Small intestine (tissue), 7 donors: ENCODE measurements around the gene GNAI1. TPM values are rescaled to one million over a fixed set of nuclear protein-coding genes. Genes with fewer than 3 reads are reported as not detected.

Experiments used
- DNase-seq, 2 donors: peaks; one replicate each; pipeline versions ENCODE4 v3.0.0 to v3.0.0-alpha.2; 2013
- FAIRE-seq: peaks from 2 replicates; lab custom pipeline; 2012; peaks lifted over from hg19 to GRCh38; lab: Jason Lieb, UNC
- H3K27ac ChIP-seq, 3 donors: one replicate each; pipeline ENCODE4 v1.5.1; 2013; ENCODE audit warnings: low read length in 2 of 3, mild to moderate bottlenecking in 2 of 3, control low read depth in 1 of 3, inconsistent platforms in 1 of 3, low read depth in 1 of 3, moderate library complexity in 1 of 3
- H3K27me3 ChIP-seq, 3 donors: one replicate each; pipeline ENCODE4 v1.6.1; 2013; ENCODE audit warnings: low read length in 3 of 3, inconsistent platforms in 1 of 3; ENCODE audit not compliant: control insufficient read depth in 3 of 3, insufficient read depth in 3 of 3
- H3K36me3 ChIP-seq, 3 donors: one replicate each; pipeline ENCODE4 v1.6.1; 2013; ENCODE audit warnings: low read length in 3 of 3, inconsistent platforms in 1 of 3, low read depth in 1 of 3, mild to moderate bottlenecking in 1 of 3, moderate library complexity in 1 of 3; ENCODE audit not compliant: control insufficient read depth in 3 of 3, insufficient read depth in 2 of 3
- H3K4me1 ChIP-seq, 3 donors: one replicate each; pipeline ENCODE4 v1.6.1; 2013; ENCODE audit warnings: low read length in 2 of 3, inconsistent platforms in 1 of 3, low read depth in 1 of 3, mild to moderate bottlenecking in 1 of 3, moderate library complexity in 1 of 3; ENCODE audit not compliant: control insufficient read depth in 3 of 3, insufficient read depth in 2 of 3
- H3K4me3 ChIP-seq, 3 donors: one replicate each; pipeline ENCODE4 v1.5.1; 2013; ENCODE audit warnings: low read length in 3 of 3, control low read depth in 1 of 3, inconsistent platforms in 1 of 3, low read depth in 1 of 3, mild to moderate bottlenecking in 1 of 3, moderate library complexity in 1 of 3
- H3K9me3 ChIP-seq, 2 donors: one replicate each; pipeline ENCODE4 v1.6.1; 2013; ENCODE audit warnings: low read depth in 1 of 2, low read length in 1 of 2; ENCODE audit not compliant: control insufficient read depth in 2 of 2, insufficient read depth in 1 of 2
- WGBS, 3 donors: extraction: QIAGEN DNeasy Blood & Tissue Kit; methylation state at CpG; one replicate each; pipeline ENCODE4 v1.1.7; 2013; 5-methylcytosine and 5-hydroxymethylcytosine counted together
- polyA plus RNA-seq, 4 donors: library from polyadenylated mRNA; stranded (reverse) in 3 of 4; unstranded in 1 of 4; fragments of 200-250 nt in 3 of 4; fragments of 120-200 nt in 1 of 4; gene quantifications; one replicate each; pipeline versions ENCODE4 v1.2.1 to v1.2.3, GENCODE V29; 2013
- donor health status: healthy with polysubstance abuse.
- donor health status: control.
- donor health status: control.
- donor health status: Bipolar disorder and iron deficiency.
- donor health status: healthy.

Gene GNAI1
- polyA plus RNA-seq, 4 donors = 6.7 to 19.0 (median 8.6) TPM

GRCh38 chr7:80244206-80244916 is 109.7 kb downstream of the GNAI1 start:
- Histone ChIP-seq H3K9me3 (no peaks in the 10 kb centered on the region), H3K4me3 (no peak overlapping the region), H3K27me3 (no peaks in the 10 kb centered on the region), H3K4me1 (peaks cover 0 to 2% (median 0%) of the 10 kb centered on the region in 3 donors), H3K36me3 (no peaks in the 10 kb centered on the region), H3K27ac (peak overlapping the region in 1 of 3 donors; percentile 63)
- FAIRE-seq (no peak), DNase-seq (no peak)
- WGBS, 3 donors = 59 to 84% (median 75%) methylated on average over 4 of the region's 4 CpGs

GRCh38 chr7:80247144-80247543 is 112.5 kb downstream of the GNAI1 start:
- FAIRE-seq (no peak), DNase-seq (no peak)
- WGBS, 3 donors = 78 to 93% (median 91%) methylated on average over 3 of the region's 3 CpGs
- H3K4me1 ChIP-seq = peaks cover 0 to 2% (median 0%) of the 10 kb centered on the region in 3 donors
- no peaks in the 10 kb centered on the region for H3K36me3 ChIP-seq
- no peaks in the 10 kb centered on the region for H3K27me3 ChIP-seq
- no peak overlapping the region for H3K4me3 ChIP-seq
- no peak overlapping the region for H3K27ac ChIP-seq
- no peaks in the 10 kb centered on the region for H3K9me3 ChIP-seq

GRCh38 chr7:80247891-80248290 is 113.3 kb downstream of the GNAI1 start:
- no peak overlapping the region for H3K27ac ChIP-seq
- H3K4me3 ChIP-seq = no peak overlapping the region
- no peaks in the 10 kb centered on the region for H3K27me3 ChIP-seq
- no peak for FAIRE-seq
- peaks cover 0 to 2% (median 0%) of the 10 kb centered on the region in 3 donors for H3K4me1 ChIP-seq
- no peaks in the 10 kb centered on the region for H3K9me3 ChIP-seq
- no peak for DNase-seq
- WGBS, 3 donors = 93 to 96% (median 95%) methylated on average over 4 of the region's 4 CpGs
- H3K36me3 ChIP-seq = no peaks in the 10 kb centered on the region

GRCh38 chr7:80249184-80249583 is 114.6 kb downstream of the GNAI1 start:
- no peaks in the 10 kb centered on the region for H3K27me3 ChIP-seq
- DNase-seq (no peak), FAIRE-seq (no peak)
- no peaks in the 10 kb centered on the region for H3K36me3 ChIP-seq
- H3K4me1 ChIP-seq = peaks cover 0 to 2% (median 0%) of the 10 kb centered on the region in 3 donors
- no peaks in the 10 kb centered on the region for H3K9me3 ChIP-seq
- no peak overlapping the region for H3K27ac ChIP-seq
- no peak overlapping the region for H3K4me3 ChIP-seq

- Histone ChIP-seq H3K4me1 (peaks cover 0 to 2% (median 0%) of the 10 kb centered on the region in 3 donors), H3K4me3 (no peak overlapping the region), H3K9me3 (no peaks in the 10 kb centered on the region), H3K36me3 (no peaks in the 10 kb centered on the region), H3K27me3 (no peaks in the 10 kb centered on the region), H3K27ac (no peak overlapping the region)
- FAIRE-seq (no peak), DNase-seq (no peak)
- 28 to 48% (median 35%) methylated on average over 2 of the region's 2 CpGs for WGBS, 3 donors
Observed at GRCh38 chr7:80249619-80250295, 115.1 kb downstream of the GNAI1 start.

- WGBS, 3 donors = 90 to 94% (median 94%) methylated on average over 4 of the region's 4 CpGs
- Histone ChIP-seq H3K27ac (no peak overlapping the region), H3K36me3 (no peaks in the 10 kb centered on the region), H3K4me1 (no peaks in the 10 kb centered on the region), H3K9me3 (no peaks in the 10 kb centered on the region), H3K4me3 (no peak overlapping the region), H3K27me3 (no peaks in the 10 kb centered on the region)
- no peak for FAIRE-seq
- DNase-seq = no peak
Observed at GRCh38 chr7:80253237-80253636, 118.6 kb downstream of the GNAI1 start.

- no peaks in the 10 kb centered on the region for H3K36me3 ChIP-seq
- H3K4me1 ChIP-seq = no peaks in the 10 kb centered on the region
- DNase-seq (no peak), FAIRE-seq (no peak)
- no peak overlapping the region for H3K27ac ChIP-seq
- no peaks in the 10 kb centered on the region for H3K9me3 ChIP-seq
- H3K27me3 ChIP-seq = no peaks in the 10 kb centered on the region
- WGBS, 3 donors = 82 to 87% (median 84%) methylated on average over 2 of the region's 2 CpGs
- no peak overlapping the region for H3K4me3 ChIP-seq
Observed at GRCh38 chr7:80253653-80254052, 119.0 kb downstream of the GNAI1 start.

GRCh38 chr7:80255656-80256055 is 121.0 kb downstream of the GNAI1 start:
- 66 to 91% (median 79%) methylated on average over 1 of the region's 1 CpG for WGBS, 3 donors
- no peak for FAIRE-seq

More at GRCh38 chr7:80255656-80256055, 121.0 kb downstream of the GNAI1 start:
- Histone ChIP-seq H3K36me3 (no peaks in the 10 kb centered on the region), H3K27ac (no peak overlapping the region), H3K4me1 (no peaks in the 10 kb centered on the region), H3K9me3 (no peaks in the 10 kb centered on the region), H3K27me3 (no peaks in the 10 kb centered on the region), H3K4me3 (no peak overlapping the region)
- no peak for DNase-seq
